ENCODE measurements around the gene SLC44A5. TPM values are rescaled to one million over a fixed set of nuclear protein-coding genes. Genes with fewer than 3 reads are reported as not detected.

The SLC44A5 gene
- total RNA-seq, 1 donor from 2014 or later = 1.2 TPM

DNA sequence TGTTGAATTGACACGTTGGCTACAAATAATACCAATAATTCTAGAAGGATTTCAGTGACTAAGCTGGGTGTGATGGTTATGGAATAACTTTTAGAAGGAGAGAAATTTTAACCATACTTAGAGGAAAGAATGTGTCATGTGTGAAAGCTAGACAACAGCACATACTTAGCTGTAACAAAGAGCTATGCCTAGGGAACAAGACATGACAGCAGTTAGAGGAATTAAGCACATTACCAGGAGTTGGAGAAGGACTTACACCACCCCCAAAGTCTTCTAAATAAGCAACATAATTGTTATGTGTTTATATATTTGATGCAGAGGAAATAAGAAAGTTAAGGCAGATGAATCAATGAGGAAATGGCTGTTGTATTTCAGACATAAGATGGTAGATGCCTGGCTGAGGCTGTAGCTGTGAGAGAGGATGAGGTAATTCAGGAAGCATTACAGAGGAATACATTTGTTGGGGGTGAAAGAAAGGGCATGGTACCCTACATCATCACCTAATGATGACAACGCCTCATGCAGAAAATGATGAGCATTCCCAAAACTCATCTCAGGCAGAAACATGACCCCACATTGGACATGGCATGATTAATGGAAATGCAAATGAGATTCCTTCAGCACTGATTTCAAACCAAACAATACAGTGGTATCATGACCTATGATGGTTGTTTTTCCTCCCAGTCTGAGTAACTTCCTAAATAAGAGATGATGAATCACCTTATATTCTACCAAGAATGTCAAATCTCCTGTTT lies 265.2 kb downstream of the SLC44A5 start:
- Histone ChIP-seq H3K27me3 (no peaks in the 10 kb centered on the region), H3K9me3 (no peaks in the 10 kb centered on the region), H3K27ac (no peak overlapping the region), H3K4me1 (no peaks in the 10 kb centered on the region), H3K4me3 (no peak overlapping the region), H3K36me3 (no peaks in the 10 kb centered on the region)
- intact Hi-C loops (cut with DNase I) = no loop called here
- TF ChIP-seq, protein P1, sequence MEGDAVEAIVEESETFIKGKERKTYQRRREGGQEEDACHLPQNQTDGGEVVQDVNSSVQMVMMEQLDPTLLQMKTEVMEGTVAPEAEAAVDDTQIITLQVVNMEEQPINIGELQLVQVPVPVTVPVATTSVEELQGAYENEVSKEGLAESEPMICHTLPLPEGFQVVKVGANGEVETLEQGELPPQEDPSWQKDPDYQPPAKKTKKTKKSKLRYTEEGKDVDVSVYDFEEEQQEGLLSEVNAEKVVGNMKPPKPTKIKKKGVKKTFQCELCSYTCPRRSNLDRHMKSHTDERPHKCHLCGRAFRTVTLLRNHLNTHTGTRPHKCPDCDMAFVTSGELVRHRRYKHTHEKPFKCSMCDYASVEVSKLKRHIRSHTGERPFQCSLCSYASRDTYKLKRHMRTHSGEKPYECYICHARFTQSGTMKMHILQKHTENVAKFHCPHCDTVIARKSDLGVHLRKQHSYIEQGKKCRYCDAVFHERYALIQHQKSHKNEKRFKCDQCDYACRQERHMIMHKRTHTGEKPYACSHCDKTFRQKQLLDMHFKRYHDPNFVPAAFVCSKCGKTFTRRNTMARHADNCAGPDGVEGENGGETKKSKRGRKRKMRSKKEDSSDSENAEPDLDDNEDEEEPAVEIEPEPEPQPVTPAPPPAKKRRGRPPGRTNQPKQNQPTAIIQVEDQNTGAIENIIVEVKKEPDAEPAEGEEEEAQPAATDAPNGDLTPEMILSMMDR (IDR thresholded peaks at IDR 0.05) = no peak
- no peak for TF ChIP-seq POLR2A (IDR thresholded peaks at IDR 0.05)
- no peak for TF ChIP-seq POLR2AphosphoS5 (IDR thresholded peaks at IDR 0.05; ENCODE audit: insufficient read depth in 1 of 2, low read depth in 1 of 2)
- DNase-seq (ENCODE audit: extremely low spot score in 2 of 2) = no peak

DNA sequence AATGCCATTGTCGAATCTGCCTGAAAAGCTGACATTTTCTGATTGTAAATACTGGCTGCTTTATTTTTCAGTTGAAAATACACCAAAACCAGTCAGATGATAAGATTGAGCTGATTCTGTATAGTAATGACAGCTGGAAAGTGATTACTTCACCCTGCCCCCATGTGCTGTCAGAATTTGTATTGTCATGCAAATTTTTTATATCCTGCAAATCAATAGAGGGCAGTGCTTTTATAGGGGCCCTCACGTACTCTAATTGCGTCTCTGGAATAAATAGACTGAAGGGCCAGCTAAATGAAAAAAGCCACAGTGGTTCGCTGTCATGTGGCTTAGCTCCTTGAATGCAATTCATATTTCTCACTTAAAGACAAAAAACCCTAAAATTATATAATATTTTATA lies 268.1 kb downstream of the SLC44A5 start:
- no peak for DNase-seq (ENCODE audit: extremely low spot score in 2 of 2)
- Histone ChIP-seq H3K9me3 (no peaks in the 10 kb centered on the region), H3K4me1 (no peaks in the 10 kb centered on the region), H3K27ac (no peak overlapping the region), H3K36me3 (no peaks in the 10 kb centered on the region), H3K27me3 (no peaks in the 10 kb centered on the region), H3K4me3 (no peak overlapping the region)
- TF ChIP-seq POLR2A (IDR thresholded peaks at IDR 0.05) (no peak), POLR2AphosphoS5 (IDR thresholded peaks at IDR 0.05; ENCODE audit: insufficient read depth in 1 of 2, low read depth in 1 of 2) (no peak)
- TF ChIP-seq, protein P1 (IDR thresholded peaks at IDR 0.05) = no peak
- intact Hi-C loops (cut with DNase I) = no loop called here

DNA sequence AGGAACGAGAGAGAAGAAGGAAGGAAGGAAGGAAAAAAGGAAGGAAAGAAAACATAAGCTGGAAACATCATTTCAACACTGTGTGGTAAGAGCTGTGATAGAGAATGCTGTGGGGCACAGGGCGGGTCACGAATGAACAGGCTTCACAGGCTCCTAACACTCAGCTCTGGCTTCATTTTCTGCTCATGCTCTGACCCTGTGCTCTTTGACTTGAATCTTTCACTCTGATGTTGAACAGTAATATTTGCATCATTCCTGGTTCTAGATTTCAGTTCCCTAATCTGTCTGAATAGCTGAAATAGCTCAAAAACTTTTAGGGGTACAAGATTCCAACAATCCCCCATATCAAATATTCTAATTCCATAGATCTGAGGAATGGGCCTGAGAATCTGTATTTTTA lies 269.4 kb downstream of the SLC44A5 start:
- intact Hi-C loops (cut with DNase I) = no loop called here
- no peak for TF ChIP-seq POLR2AphosphoS5 (IDR thresholded peaks at IDR 0.05; ENCODE audit: insufficient read depth in 1 of 2, low read depth in 1 of 2)
- TF ChIP-seq, protein P1 (IDR thresholded peaks at IDR 0.05) = no peak
- TF ChIP-seq POLR2A (IDR thresholded peaks at IDR 0.05) = no peak
- no peaks in the 10 kb centered on the region for H3K27me3 ChIP-seq
- H3K27ac ChIP-seq = no peak overlapping the region
- DNase-seq (ENCODE audit: extremely low spot score in 2 of 2) = no peak
- no peak overlapping the region for H3K4me3 ChIP-seq
- no peaks in the 10 kb centered on the region for H3K4me1 ChIP-seq
- no peaks in the 10 kb centered on the region for H3K36me3 ChIP-seq
- no peaks in the 10 kb centered on the region for H3K9me3 ChIP-seq

GRCh38 chr1:75338616-75339483 lies 272.1 kb downstream of the SLC44A5 start:
- TF ChIP-seq POLR2AphosphoS5 (IDR thresholded peaks at IDR 0.05; ENCODE audit: insufficient read depth in 1 of 2, low read depth in 1 of 2) = no peak
- TF ChIP-seq POLR2A (IDR thresholded peaks at IDR 0.05) = no peak
- TF ChIP-seq, protein P1 (IDR thresholded peaks at IDR 0.05) = no peak
- DNase-seq (ENCODE audit: extremely low spot score in 2 of 2) = no peak

More at GRCh38 chr1:75338616-75339483, 272.1 kb downstream of the SLC44A5 start:
- Histone ChIP-seq H3K4me1 (no peaks in the 10 kb centered on the region), H3K27ac (no peak overlapping the region), H3K27me3 (no peaks in the 10 kb centered on the region), H3K9me3 (no peaks in the 10 kb centered on the region), H3K36me3 (no peaks in the 10 kb centered on the region), H3K4me3 (no peak overlapping the region)
- intact Hi-C loops (cut with DNase I) = no loop called here
